Inferior parietal cortex (tissue), 1 donor: ENCODE results near the gene RAB39B.
A peak's percentile ranks its signal among the peaks of the same experiment; 100 is the strongest.
"Not testable (repeated sequence)": the region's sequence is repeated elsewhere in the genome, so short reads cannot be mapped to it uniquely, and the experiment has no call there.

ENCODE experiments used
- DNase-seq: peaks from one replicate; pipeline ENCODE4 v3.0.0-alpha.2; 2016; ENCODE audit errors: extremely low spot score

Gene RAB39B

GRCh38 chrX:155263854-155264628, at the start of gene RAB39B:
TSS of gene RAB39B (minus strand) at chrX:155264491. CDS start at chrX:155264288, 203 bp downstream.
- DNase-seq: peak; percentile 47

- no peak for DNase-seq
These were observed 49.5 kb upstream of the RAB39B start for GRCh38 chrX:155313766-155314165.

- no peak for DNase-seq
These were observed 29.5 kb upstream of the RAB39B start for GRCh38 chrX:155293771-155294170.

- no peak for DNase-seq
These were observed 15.6 kb upstream of the RAB39B start for GRCh38 chrX:155279873-155280272.

GRCh38 chrX:155270969-155271368, 6.7 kb upstream of the RAB39B start:
- DNase-seq: no peak

- DNase-seq: not testable (repeated sequence)
These were observed 3.7 kb upstream of the RAB39B start for GRCh38 chrX:155267995-155268394.

GRCh38 chrX:155266439-155266838, 2.1 kb upstream of the RAB39B start:
- DNase-seq: no peak

- peak; percentile 3 for DNase-seq
These were observed 1.1 kb downstream of the RAB39B start for GRCh38 chrX:155262970-155263754.

GRCh38 chrX:155259752-155260151, 4.5 kb downstream of the RAB39B start:
- no peak for DNase-seq

- no peak for DNase-seq
These were observed 12.9 kb downstream of the RAB39B start for GRCh38 chrX:155251391-155251790.

GRCh38 chrX:155247497-155247896, 16.8 kb downstream of the RAB39B start:
- no peak for DNase-seq

GRCh38 chrX:155246748-155247147, 17.5 kb downstream of the RAB39B start:
- no peak for DNase-seq

GRCh38 chrX:155242300-155242699, 22.0 kb downstream of the RAB39B start:
- DNase-seq: no peak

- no peak for DNase-seq
These were observed 26.6 kb downstream of the RAB39B start for GRCh38 chrX:155237719-155238118.

GRCh38 chrX:155235891-155236290, 28.4 kb downstream of the RAB39B start:
- DNase-seq: no peak

GRCh38 chrX:155231163-155231562, 33.1 kb downstream of the RAB39B start:
- DNase-seq: no peak

- DNase-seq: no peak
These were observed 38.5 kb downstream of the RAB39B start for GRCh38 chrX:155225774-155226173.

- DNase-seq: not testable (repeated sequence)
These were observed 40.5 kb downstream of the RAB39B start for GRCh38 chrX:155223746-155224145.

GRCh38 chrX:155221351-155221750, 42.9 kb downstream of the RAB39B start:
- DNase-seq: no peak

- no peak for DNase-seq
These were observed 45.5 kb downstream of the RAB39B start for GRCh38 chrX:155218777-155219176.

GRCh38 chrX:155216940-155217440, 47.3 kb downstream of the RAB39B start:
- peak; percentile 34 for DNase-seq

GRCh38 chrX:155216179-155216939, 47.9 kb downstream of the RAB39B start, which contains the start of gene VBP1:
TSS of gene VBP1 (plus strand) at chrX:155216460. CDS start at chrX:155216483, 23 bp downstream.
- peak; percentile 91 for DNase-seq
